GM10847 (cell line): Measurements from ENCODE around the gene MMP14.

Experiments
- POLR2A ChIP-seq: IDR thresholded peaks from 2 replicates; pipeline ENCODE4 v1.6.1; 2011; ENCODE audit not compliant: insufficient read length; ENCODE audit errors: extremely low read depth

The MMP14 gene

DNA sequence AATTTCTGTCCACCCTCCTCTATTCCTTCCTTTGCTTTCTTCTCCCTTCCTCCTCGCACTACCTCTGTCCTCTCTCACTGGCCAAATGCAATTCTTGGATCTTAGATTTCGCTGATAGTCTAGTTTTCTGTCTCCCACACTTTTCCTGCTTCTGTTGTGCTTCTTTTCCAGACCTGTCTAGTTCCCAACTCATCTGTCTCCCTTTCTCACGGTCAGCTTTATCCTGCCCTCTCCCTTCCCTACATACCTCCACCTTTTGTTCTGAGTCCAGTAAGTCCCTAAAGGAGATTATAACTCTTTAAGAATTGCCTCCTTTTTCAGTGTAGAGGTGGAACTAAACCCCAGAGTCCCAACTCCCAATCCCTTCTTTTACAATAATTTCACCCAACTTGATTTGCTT lies 880 bp upstream of the MMP14 start:
- no peak for TF ChIP-seq POLR2A

DNA sequence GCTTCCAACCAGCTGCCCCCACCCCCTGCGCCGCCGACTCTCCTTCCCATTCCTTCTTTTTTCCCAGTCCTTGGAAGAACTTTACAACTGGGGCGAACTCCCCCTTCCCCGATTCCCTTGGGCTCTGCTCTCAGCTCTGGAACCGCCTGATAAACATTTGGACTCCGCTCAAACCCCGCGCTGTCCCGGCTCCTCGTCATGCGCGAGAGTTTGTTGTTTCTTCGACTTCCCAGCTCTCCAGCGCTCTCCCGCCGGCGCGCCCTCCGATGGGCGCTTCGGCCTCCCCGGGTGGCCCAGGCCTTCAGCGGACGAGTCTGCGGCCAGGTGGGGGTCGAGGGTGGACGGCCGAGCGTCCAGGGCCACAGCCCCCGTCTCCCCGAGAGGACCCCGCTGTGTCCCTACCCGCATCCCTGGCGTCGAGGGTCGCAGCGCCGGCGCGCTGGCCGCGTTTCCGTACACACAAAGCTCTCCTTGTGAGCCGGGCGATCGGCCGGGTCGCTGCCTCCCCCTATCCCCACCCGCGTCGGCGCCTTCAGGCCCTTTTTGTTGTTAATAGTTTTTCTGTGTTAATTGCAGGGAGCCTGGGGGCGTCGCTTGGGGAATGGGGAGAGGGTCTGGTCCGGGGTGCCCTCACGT lies 847 bp downstream of the MMP14 start:
- no peak for TF ChIP-seq POLR2A

DNA sequence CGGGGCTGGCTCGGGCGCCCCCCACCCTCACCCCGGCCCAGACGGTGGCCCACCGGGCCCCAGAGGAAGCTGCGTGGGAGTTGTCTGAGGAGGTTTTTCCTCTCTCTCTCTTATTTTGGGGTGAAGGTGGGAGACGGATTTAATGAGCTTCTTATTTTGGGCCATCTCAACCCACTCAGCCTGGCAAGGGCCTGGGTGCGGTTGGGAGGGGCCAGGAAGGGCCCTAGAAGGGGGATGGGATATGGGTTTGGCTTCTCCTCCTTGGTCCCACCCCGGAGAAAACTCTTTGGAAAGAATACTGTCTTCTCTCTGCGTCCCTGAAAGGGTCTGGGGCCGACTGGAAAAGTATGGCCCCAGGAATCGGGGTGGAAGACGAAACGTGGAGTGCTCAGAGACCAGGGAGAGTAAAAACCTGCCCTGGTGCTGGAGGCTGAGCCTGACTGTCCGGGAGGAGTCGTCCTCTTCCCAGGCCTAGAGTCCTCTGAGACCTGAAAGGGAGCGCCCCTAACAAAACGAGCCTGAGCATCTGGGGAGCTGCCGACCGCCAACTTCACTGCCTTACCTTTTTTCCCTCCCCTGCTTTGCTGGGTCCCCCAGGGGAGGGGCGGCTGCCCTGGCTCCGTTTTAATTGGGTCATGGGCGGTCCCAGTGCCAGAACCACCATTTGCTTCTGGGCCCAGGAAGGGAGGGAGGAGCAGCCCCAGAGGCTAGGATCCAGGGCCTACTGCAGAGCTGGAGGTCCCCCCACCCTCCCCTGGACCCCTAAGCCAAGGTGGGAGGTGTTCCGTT lies 1.6 kb downstream of the MMP14 start:
- TF ChIP-seq POLR2A = no peak

DNA sequence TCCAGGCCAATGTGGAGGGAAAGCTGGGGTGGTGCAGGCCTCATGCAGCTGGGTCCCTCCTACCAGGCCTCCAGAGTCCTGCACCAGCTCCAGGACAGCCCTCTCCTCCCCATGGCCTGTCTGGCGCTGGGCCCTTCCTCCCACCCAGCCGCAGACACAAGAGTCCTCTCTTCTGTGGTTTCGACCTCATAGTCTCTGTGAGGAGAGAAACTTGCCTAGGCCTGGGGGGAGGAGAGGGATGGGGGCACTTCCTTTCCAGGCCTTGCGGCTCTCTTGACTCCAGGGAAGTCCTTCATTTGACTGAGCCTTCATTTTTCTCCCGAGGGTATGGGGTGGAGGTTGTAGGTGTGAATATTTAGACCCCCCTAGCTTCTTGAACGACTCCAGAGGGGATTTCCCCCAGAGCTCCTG lies 2.3 kb downstream of the MMP14 start:
- no peak for TF ChIP-seq POLR2A

DNA sequence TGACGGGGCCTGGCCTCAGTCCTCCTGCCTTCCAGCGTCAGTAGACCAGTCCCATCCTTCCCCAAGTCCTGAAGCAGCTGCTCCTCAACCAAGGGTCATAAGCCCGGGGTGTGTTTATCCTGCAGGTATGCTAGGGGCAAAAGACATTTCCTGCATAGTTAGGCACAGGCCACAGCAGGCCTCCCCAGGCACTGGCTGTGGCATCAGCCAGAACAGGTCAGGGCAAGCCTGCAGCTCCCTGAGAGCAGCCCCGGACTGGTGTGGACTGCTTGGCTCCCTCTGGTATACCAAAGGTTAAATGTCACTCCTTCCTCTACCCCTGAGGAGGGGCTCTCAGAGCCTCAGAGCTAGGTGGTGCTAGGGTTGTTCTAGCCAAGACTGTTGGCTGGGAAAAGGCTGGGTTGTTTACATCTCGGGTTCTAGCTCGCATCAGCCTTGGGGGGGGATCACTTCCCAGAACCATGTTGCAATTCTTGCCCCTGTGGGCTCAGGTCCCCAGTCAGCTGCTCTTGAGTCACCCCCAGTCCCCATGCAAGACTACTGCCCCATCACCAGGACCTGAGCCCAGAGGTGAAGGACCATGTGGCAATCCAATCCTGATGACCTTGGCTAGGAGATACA lies 2.9 kb downstream of the MMP14 start:
- TF ChIP-seq POLR2A = no peak

DNA sequence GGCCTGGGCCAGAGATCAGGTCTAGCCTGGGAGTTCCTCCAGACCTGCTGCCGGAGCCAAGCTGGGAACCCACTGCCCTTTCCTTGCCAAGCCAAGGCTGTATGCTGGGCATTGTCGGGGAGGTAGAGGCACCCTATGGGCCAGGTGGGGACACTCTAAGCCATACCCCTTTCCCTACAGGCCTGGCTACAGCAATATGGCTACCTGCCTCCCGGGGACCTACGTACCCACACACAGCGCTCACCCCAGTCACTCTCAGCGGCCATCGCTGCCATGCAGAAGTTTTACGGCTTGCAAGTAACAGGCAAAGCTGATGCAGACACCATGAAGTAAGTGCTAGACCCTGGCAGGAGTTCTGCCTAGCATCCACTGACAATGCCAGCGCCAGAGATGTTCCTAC lies 4.9 kb downstream of the MMP14 start:
- no peak for TF ChIP-seq POLR2A

DNA sequence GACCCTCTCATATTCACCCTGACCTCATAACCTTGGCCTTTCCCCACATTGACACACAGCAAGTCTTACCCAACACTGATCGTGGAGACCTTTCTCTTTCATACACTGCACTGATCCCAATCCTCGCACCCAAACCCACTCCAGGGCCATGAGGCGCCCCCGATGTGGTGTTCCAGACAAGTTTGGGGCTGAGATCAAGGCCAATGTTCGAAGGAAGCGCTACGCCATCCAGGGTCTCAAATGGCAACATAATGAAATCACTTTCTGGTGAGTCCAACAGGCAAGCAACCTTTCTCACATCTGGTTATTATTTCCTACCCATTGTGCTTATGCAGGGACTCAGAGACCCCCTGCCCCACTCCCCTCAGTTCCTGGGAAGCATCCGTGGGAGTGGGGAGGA lies 5.4 kb downstream of the MMP14 start:
- no peak for TF ChIP-seq POLR2A

DNA sequence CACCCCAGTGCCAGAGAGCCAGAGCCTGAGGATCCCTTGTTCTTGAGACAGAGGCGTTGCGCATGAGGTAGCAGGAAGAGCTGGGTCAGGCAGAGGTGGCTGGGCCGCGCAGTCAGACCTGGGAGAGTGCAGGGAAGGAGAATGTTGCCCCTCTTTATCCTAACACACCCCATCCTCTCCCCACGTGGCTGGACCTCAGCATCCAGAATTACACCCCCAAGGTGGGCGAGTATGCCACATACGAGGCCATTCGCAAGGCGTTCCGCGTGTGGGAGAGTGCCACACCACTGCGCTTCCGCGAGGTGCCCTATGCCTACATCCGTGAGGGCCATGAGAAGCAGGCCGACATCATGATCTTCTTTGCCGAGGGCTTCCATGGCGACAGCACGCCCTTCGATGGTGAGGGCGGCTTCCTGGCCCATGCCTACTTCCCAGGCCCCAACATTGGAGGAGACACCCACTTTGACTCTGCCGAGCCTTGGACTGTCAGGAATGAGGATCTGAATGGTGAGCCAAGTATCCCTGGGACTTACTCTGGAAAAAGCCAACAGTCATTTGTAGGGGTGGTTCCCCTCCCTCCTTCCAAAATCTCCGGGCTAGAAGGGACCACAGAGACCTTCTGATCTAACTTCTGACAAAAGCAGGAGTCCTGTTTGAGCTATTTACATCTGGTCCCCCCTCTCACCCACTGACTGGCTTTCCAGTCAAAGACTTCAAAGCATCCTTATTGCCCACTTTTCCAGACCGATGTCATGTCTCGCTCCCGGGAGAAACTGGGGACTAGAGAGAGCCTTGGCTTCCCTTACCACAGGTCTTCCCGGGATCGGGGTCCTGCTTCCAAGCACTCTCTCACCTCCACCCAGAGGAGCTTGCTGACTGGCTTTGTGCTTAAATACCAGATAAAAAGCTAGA lies 6.1 kb downstream of the MMP14 start:
- TF ChIP-seq POLR2A = no peak

DNA sequence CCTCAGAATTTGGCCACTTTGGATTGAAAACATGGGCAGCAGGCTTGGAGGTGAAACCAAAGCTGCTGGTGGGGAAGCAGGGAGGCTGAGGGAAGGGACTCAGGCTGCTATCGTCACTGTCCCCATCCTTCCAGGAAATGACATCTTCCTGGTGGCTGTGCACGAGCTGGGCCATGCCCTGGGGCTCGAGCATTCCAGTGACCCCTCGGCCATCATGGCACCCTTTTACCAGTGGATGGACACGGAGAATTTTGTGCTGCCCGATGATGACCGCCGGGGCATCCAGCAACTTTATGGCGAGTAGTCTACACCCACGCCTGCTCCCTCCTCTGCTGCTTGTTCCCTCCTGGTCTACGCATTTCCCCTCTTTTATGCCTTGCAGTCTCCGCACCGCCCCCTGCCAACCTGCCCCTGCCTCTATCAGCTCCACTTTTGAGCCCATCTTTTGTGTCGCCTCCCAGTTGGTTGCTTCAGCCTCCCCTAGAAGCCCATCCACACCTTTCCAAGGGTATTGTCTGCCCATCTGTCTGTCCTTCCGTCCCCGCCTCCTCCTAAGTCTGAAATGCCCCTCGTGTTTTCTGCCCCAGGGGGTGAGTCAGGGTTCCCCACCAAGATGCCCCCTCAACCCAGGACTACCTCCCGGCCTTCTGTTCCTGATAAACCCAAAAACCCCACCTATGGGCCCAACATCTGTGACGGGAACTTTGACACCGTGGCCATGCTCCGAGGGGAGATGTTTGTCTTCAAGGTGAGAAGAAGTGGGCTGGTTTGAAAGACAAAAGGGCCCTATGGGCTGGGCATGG lies 6.9 kb downstream of the MMP14 start:
- TF ChIP-seq POLR2A = no peak

DNA sequence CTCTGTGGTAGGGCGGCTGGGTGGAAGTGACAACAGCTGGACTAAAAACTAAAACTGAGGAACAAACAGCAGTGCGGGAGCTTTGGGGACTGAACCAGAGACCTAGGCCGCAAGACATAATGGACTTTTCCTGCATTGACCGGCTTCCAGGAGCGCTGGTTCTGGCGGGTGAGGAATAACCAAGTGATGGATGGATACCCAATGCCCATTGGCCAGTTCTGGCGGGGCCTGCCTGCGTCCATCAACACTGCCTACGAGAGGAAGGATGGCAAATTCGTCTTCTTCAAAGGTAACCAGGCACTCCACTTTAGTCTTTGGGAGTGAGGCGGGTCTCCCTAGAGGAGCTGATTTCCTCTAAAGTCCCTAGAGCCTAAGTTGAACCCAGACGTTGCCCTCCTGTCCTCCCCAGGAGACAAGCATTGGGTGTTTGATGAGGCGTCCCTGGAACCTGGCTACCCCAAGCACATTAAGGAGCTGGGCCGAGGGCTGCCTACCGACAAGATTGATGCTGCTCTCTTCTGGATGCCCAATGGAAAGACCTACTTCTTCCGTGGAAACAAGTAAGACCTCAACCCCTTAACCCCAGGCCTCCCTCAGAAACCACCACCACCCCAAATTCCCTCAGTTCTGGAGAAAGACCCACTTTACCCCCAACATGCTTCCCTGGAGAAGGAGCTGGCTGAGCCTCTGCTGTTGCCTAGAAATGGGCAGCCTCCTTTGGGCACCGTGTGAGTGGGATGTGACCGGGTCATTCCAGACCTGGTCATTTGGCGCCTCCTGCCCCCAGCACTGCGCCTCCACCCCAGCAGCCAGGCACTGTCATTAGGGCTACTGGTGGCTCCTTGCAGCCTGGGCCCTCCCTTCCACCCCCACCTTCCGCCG lies 8.1 kb downstream of the MMP14 start:
- TF ChIP-seq POLR2A = no peak

DNA sequence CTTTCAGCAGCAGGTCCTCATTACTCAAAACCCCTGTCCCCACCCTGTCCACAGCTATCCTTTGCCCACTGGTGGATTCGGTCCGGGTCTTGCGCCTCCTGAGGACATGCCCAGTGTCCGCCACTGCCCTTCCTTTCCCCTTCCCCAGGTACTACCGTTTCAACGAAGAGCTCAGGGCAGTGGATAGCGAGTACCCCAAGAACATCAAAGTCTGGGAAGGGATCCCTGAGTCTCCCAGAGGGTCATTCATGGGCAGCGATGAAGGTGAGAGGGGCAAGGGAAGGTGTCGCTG lies 8.7 kb downstream of the MMP14 start:
- no peak for TF ChIP-seq POLR2A

DNA sequence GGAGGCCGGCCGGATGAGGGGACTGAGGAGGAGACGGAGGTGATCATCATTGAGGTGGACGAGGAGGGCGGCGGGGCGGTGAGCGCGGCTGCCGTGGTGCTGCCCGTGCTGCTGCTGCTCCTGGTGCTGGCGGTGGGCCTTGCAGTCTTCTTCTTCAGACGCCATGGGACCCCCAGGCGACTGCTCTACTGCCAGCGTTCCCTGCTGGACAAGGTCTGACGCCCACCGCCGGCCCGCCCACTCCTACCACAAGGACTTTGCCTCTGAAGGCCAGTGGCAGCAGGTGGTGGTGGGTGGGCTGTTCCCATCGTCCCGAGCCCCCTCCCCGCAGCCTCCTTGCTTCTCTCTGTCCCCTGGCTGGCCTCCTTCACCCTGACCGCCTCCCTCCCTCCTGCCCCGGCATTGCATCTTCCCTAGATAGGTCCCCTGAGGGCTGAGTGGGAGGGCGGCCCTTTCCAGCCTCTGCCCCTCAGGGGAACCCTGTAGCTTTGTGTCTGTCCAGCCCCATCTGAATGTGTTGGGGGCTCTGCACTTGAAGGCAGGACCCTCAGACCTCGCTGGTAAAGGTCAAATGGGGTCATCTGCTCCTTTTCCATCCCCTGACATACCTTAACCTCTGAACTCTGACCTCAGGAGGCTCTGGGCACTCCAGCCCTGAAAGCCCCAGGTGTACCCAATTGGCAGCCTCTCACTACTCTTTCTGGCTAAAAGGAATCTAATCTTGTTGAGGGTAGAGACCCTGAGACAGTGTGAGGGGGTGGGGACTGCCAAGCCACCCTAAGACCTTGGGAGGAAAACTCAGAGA lies 9.6 kb downstream of the MMP14 start:
- TF ChIP-seq POLR2A = no peak

DNA sequence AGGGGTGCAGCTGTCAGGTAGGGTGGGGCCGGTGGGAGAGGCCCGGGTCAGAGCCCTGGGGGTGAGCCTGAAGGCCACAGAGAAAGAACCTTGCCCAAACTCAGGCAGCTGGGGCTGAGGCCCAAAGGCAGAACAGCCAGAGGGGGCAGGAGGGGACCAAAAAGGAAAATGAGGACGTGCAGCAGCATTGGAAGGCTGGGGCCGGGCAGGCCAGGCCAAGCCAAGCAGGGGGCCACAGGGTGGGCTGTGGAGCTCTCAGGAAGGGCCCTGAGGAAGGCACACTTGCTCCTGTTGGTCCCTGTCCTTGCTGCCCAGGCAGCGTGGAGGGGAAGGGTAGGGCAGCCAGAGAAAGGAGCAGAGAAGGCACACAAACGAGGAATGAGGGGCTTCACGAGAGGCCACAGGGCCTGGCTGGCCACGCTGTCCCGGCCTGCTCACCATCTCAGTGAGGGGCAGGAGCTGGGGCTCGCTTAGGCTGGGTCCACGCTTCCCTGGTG lies 10.5 kb downstream of the MMP14 start:
- TF ChIP-seq POLR2A = no peak
